ENCODE measurements around the gene ATG101.
"Not testable (repeated sequence)": the region's sequence is repeated elsewhere in the genome, so short reads cannot be mapped to it uniquely, and the experiment has no call there.

The ATG101 gene

GRCh38 chr12:52116222-52117125, 46.7 kb downstream of the ATG101 start:
- DNase-seq, result not testable (repeated sequence)

GRCh38 chr12:52117806-52118475, 48.2 kb downstream of the ATG101 start:
- DNase-seq, result not testable (repeated sequence)

GRCh38 chr12:52119398-52120254, 49.8 kb downstream of the ATG101 start:
- peak; percentile 53 for DNase-seq

GRCh38 chr12:52120951-52121823, 51.4 kb downstream of the ATG101 start:
- no peak for DNase-seq

GRCh38 chr12:52121824-52122539, 52.2 kb downstream of the ATG101 start:
- DNase-seq, result peak; percentile 68

- DNase-seq, result no peak
Measured at GRCh38 chr12:52122540-52122871, 52.7 kb downstream of the ATG101 start.

- DNase-seq, result no peak
Measured at GRCh38 chr12:52122904-52123303, 53.1 kb downstream of the ATG101 start.

GRCh38 chr12:52123487-52124186, 53.9 kb downstream of the ATG101 start:
- peak; percentile 79 for DNase-seq

GRCh38 chr12:52125476-52125900, 55.7 kb downstream of the ATG101 start:
- no peak for DNase-seq

GRCh38 chr12:52126050-52126604, 56.3 kb downstream of the ATG101 start:
- no peak for DNase-seq
